GM19351 (cell line): ENCODE data around the gene NOL4L.

ENCODE experiments used
- ATAC-seq: cut with Tn5 transposase; IDR thresholded peaks from one replicate; pipeline ENCODE4 v1.9.1; 2021; ENCODE audit warnings: mild to moderate bottlenecking, moderate library complexity; ENCODE audit not compliant: unreplicated experiment

NOL4L gene

GRCh38 chr20:32543570-32544259 lies 41.4 kb downstream of the NOL4L start:
- no peak for ATAC-seq

GRCh38 chr20:32542259-32542615 lies 42.9 kb downstream of the NOL4L start:
- no peak for ATAC-seq

DNA sequence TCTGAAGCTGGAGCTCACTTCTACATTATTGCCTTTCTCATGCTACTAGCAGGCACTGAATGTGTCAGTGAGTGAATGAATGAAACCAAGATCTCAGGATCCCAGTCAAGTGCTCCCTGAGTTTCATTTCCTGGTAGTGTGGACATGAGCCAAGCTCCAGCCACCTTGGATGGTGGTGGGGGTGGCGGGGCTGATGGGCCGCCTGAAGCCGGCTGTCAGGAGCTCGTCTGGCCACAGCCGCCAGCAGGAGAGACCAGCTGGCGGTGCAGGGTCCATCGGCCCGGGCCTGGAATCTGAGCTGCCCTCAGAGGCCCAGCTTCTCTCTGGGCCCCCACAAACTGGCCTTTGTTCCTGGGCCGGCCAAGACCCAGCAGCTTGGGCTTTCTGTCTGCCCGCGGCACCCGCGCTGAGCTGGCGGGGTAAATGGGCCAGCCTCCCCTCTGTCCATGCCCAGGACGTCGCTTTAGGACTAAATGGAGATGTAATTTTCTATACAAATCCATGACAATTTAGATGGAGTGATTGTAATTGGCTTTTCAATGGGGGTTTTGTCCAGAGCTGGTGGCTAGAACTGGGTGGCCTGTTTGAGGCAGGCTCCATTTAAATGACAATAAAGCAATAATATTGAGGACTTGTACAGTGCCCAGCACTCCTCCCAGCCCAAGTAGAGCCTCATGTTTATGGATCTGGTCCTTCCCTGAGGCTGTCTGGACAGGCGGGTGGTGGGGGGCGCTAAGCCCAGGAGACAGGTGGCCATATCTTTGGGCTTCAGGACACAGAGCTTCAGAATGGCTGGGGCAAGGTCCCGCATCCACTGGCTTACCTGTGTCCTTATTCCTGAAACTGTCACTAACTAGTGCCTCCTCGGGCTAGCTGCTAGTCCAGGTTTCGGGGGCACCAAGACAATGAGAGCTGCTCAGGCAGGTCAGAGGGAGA lies 43.5 kb downstream of the NOL4L start:
- no peak for ATAC-seq

- ATAC-seq: no peak
These were observed 45.1 kb downstream of the NOL4L start for GRCh38 chr20:32539817-32540675.

- ATAC-seq: no peak
These were observed 45.9 kb downstream of the NOL4L start for GRCh38 chr20:32539026-32539816.

DNA sequence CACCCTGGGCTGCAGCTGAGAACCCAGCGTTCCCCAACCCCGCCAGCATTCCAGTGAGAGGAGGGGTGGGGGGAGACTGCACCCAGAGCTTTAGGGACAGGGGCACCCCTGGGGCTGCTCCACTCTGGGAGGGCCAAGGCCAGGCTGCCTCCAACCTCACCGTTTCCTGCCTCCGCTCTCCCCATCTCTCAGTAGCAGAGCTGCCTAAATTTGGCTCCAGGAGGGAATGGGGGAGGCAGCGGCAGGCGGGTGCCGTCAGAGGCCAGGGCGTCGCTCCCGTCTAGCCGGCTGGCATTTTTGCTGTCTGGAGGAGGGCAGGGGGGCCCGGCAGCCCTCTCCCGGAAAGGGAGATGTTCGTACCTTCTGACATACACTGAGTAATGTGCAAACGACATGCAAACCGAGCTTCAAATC lies 46.6 kb downstream of the NOL4L start:
- no peak for ATAC-seq

GRCh38 chr20:32537657-32538525 lies 47.2 kb downstream of the NOL4L start:
- ATAC-seq: no peak

- ATAC-seq: peak; percentile 38
These were observed 48.1 kb downstream of the NOL4L start for GRCh38 chr20:32536851-32537656.

GRCh38 chr20:32535953-32536823 lies 48.9 kb downstream of the NOL4L start:
- peak; percentile 43 for ATAC-seq

DNA sequence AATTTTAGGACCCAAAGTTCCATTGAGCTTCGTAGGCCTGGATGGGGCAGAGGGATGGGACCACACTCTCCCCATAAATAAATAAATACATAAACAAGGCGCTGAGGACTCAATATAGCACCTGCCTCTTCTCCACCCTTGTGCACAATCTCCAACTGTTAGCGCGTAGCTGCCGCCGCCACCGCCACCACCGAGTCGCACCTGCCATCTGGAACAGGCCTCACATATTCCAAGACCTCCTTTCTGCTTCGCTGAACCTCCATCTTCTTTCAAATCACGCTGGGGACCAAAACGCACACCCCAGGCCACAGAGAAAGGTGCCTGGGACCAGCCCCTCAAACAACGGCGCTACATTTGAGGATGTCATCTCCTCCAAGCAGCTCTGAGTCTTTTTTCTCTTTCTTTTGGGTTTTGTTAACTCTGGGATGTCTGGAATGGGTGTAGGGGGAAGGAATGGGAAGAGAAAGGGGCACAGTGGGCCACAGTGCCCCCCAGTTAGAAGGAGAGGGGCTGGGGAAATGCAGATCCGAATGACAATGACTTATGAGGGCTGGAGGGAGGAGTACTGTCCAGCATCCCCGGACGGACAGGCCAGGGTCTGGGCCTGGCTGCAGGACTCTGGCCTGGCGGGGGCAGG lies 49.7 kb downstream of the NOL4L start:
- ATAC-seq: no peak

DNA sequence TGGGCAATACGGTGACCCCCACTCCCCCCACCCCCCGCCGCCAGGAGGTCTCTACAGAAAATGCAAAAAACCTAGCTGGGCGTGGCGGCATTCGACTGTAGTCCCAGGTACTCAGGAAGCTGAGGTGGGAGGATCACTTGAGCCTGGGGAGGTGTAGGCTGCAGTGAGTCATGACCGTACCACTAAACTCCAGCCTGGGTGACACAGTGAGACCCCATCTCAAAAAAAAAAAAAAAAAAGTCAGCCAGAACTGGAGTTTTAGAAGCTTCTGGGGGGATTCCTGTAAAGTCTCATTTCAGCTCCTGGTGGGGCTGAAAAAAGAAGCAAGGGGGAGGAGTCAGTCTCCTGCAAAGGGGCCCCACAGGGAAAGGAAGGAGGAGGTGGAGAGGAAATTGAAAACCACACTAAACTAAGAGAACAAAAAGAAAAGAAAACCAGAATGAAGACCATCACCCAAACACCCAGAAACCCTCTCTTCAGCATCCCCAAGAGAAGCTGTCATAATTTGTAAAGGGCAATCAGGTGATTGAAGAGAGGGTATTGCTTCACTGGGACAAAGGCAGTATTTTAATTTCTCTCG lies 50.4 kb downstream of the NOL4L start:
- no peak for ATAC-seq

DNA sequence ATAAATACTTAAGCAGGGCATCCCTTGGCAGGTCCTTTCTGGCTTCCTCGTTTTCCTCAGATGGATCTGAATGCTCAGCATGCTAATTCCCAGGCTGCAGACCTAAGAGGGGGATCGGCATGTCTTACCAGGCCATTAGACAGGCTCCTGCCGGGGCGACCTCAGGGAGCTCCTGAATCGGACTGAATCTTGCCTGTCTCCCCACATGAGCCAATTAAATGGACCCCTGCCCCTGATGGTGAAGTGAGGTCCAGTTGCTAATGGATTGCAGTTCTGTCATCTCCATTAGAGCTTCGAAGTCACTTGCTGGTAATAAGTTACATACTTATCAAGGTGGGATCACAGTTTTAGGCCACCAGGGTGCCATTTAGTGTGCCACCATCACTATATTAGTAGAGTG lies 51.4 kb downstream of the NOL4L start:
- no peak for ATAC-seq

DNA sequence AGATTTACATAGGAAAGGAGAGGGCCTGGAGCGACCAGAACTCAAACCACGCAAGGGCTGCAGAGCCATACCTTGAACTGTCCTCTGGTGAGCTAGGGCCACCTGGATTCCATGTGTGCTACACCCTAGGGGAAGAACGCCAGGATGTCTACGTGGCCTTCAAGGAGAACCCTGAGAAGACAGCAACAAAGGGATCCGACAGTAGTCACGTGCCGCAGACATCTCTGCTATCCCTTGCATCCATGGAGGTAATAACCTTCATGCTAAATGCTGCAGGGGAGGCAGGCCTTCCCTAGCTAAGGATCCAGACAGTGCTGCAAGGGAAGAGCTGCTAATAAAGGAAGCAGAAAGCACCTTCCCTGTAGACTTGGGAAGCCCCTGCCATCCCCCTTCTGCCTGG lies 52.9 kb downstream of the NOL4L start:
- no peak for ATAC-seq

- ATAC-seq: no peak
These were observed 56.0 kb downstream of the NOL4L start for GRCh38 chr20:32528905-32529670.

DNA sequence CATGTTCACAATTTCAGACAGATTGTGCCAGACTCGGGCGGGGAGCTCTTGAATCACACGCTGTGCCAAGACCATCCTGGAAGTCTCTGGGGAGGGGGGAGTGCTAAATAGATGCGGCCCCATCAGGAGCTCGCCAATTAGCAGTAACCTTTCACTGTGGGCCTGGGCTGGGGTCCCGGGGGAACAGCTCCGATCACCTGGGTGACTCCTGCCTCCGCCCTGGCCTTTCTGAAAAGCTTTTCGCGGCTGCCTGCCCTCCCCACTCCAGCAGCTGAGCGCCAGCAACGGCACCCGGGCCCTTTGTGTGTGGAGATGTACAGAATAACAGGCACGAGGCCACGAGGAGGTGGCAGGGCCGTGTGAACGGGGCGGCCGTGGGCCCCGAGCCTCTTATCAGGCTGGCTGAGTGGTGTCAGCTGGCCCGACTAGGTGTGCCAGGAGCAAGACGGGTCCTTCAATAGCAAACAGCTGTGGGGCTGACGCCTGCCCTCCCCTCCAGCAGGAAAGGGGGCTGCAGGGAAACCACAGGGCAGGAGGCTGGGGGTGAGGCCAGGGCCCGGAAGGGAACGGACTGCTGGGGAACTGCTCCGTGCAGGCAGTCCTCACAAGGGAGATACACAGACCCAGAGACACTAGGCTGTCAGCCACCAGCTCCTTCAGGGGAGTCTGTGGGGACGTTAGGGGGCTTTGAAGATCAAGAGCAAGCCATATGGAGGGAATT lies 56.8 kb downstream of the NOL4L start:
- ATAC-seq: no peak
